H9 (cell line): Measurements from ENCODE around the gene EDRF1. TPM values are rescaled to one million over a fixed set of nuclear protein-coding genes. Genes with fewer than 3 reads are reported as not detected.

Source experiments
- DNase-seq: peaks from one replicate; pipeline ENCODE4 v3.0.0-alpha.2; 2017
- H2AFZ ChIP-seq: one replicate; pipeline ENCODE4 v1.6.1; 2013; ENCODE audit warnings: mild to moderate bottlenecking, low read length, control low read depth, moderate library complexity
- H2AK5ac ChIP-seq: 2 replicates; pipeline ENCODE4 v1.6.1; 2013; ENCODE audit warnings: low read length, control low read depth, mixed read lengths; ENCODE audit not compliant: insufficient read length
- H2BK120ac ChIP-seq: one replicate; pipeline ENCODE4 v1.6.1; 2013; ENCODE audit warnings: low read depth, mild to moderate bottlenecking, low read length, control low read depth, inconsistent platforms; ENCODE audit not compliant: poor library complexity, severe bottlenecking
- H2BK12ac ChIP-seq: 2 replicates; pipeline ENCODE4 v1.6.1; 2013; ENCODE audit warnings: low read length, control low read depth, mixed read lengths, low read depth; ENCODE audit not compliant: insufficient read length
- H2BK15ac ChIP-seq: 2 replicates; pipeline ENCODE4 v1.6.1; 2013; ENCODE audit warnings: low read depth, low read length, control low read depth
- H2BK20ac ChIP-seq: one replicate; pipeline ENCODE4 v1.6.1; 2013; ENCODE audit warnings: low read depth, mild to moderate bottlenecking, low read length, control low read depth, inconsistent platforms; ENCODE audit not compliant: poor library complexity, severe bottlenecking
- H2BK5ac ChIP-seq: 2 replicates; pipeline ENCODE4 v1.6.1; 2013; ENCODE audit warnings: low read length, control low read depth, mixed read lengths; ENCODE audit not compliant: insufficient read length
- H3K14ac ChIP-seq: 2 replicates; pipeline ENCODE4 v1.6.1; 2013; ENCODE audit warnings: low read length, control low read depth; ENCODE audit not compliant: insufficient read depth
- H3K18ac ChIP-seq: 2 replicates; pipeline ENCODE4 v1.6.1; 2013; ENCODE audit warnings: low read depth, mild to moderate bottlenecking, mixed read lengths, low read length, control low read depth; ENCODE audit not compliant: insufficient read length
- H3K23ac ChIP-seq: 2 replicates; pipeline ENCODE4 v1.6.1; 2013; ENCODE audit warnings: low read length, control low read depth, mixed read lengths, low read depth; ENCODE audit not compliant: insufficient read length
- H3K23me2 ChIP-seq: 2 replicates; pipeline ENCODE4 v1.6.1; 2013; ENCODE audit warnings: low read depth, mild to moderate bottlenecking, mixed read lengths, low read length, control low read depth; ENCODE audit not compliant: insufficient read length, poor library complexity, severe bottlenecking
- H3K27ac ChIP-seq: 2 replicates; pipeline ENCODE4 v1.5.1; 2013; ENCODE audit warnings: low read length, control low read depth, mixed read lengths, low read depth; ENCODE audit not compliant: insufficient read length
- H3K27me3 ChIP-seq: 2 replicates; pipeline ENCODE4 v1.6.1; 2013; ENCODE audit warnings: low read length, control low read depth, inconsistent platforms; ENCODE audit not compliant: insufficient read depth
- H3K4ac ChIP-seq: 2 replicates; pipeline ENCODE4 v1.6.1; 2013; ENCODE audit warnings: low read depth, mild to moderate bottlenecking, control low read depth, inconsistent platforms, low read length, moderate library complexity
- H3K4me1 ChIP-seq: 2 replicates; pipeline ENCODE4 v1.6.1; 2013; ENCODE audit warnings: low read length, control low read depth, inconsistent platforms; ENCODE audit not compliant: insufficient read depth
- H3K4me2 ChIP-seq: 2 replicates; pipeline ENCODE4 v1.6.1; 2013; ENCODE audit warnings: low read length, control low read depth, mixed read lengths; ENCODE audit not compliant: insufficient read length, insufficient read depth
- H3K56ac ChIP-seq: 2 replicates; pipeline ENCODE4 v1.6.1; 2013; ENCODE audit warnings: low read depth, mild to moderate bottlenecking, mixed read lengths, low read length, control low read depth; ENCODE audit not compliant: insufficient read length
- H3K79me1 ChIP-seq: 2 replicates; pipeline ENCODE4 v1.6.1; 2013; ENCODE audit warnings: low read depth, mild to moderate bottlenecking, moderate library complexity, low read length, control low read depth, inconsistent platforms; ENCODE audit not compliant: insufficient read depth, poor library complexity, severe bottlenecking
- H3K79me2 ChIP-seq: 2 replicates; pipeline ENCODE4 v1.6.1; 2013; ENCODE audit warnings: low read length, control low read depth, inconsistent platforms; ENCODE audit not compliant: insufficient read depth
- H3K9ac ChIP-seq: 2 replicates; pipeline ENCODE4 v1.6.1; 2013; ENCODE audit warnings: low read length, control low read depth, mixed read lengths; ENCODE audit not compliant: insufficient read length; ENCODE audit errors: extremely low read depth
- H3K9me3 ChIP-seq: one replicate; pipeline ENCODE4 v1.6.1; 2013; ENCODE audit warnings: low read depth, low read length, inconsistent platforms; ENCODE audit not compliant: control insufficient read depth
- H3T11ph ChIP-seq: one replicate; pipeline ENCODE4 v1.6.1; 2013; ENCODE audit warnings: mild to moderate bottlenecking, low read length, control low read depth, inconsistent platforms
- H4K20me1 ChIP-seq: one replicate; pipeline ENCODE4 v1.6.1; 2013; ENCODE audit not compliant: control insufficient read depth, insufficient read length, insufficient read depth
- H4K5ac ChIP-seq: 2 replicates; pipeline ENCODE4 v1.6.1; 2013; ENCODE audit warnings: low read depth, mild to moderate bottlenecking, mixed read lengths, low read length, control low read depth; ENCODE audit not compliant: insufficient read length
- H4K8ac ChIP-seq: replicated peaks from 2 replicates; pipeline ENCODE4 v1.6.1; 2013; ENCODE audit warnings: low read length, control low read depth, mixed read lengths, low read depth; ENCODE audit not compliant: insufficient read length
- H4K91ac ChIP-seq: 2 replicates; pipeline ENCODE4 v1.6.1; 2013; ENCODE audit warnings: low read depth, mild to moderate bottlenecking, moderate library complexity, mixed read lengths, low read length, control low read depth; ENCODE audit not compliant: insufficient read length
- H3K27ac Mint-ChIP-seq, 3 experiments: 2 replicates in 2 of 3; 3 replicates in 1 of 3; pipeline ENCODE4 v1.8.0; 2020 to 2021; ENCODE audit warnings: mixed read lengths in 3 of 3, mild to moderate bottlenecking in 1 of 3, moderate library complexity in 1 of 3
- H3K27me3 Mint-ChIP-seq: 2 replicates; pipeline ENCODE4 v1.8.0; 2021; ENCODE audit warnings: low read depth, mild to moderate bottlenecking, moderate library complexity, mixed read lengths
- H3K36me3 Mint-ChIP-seq, 3 experiments: 2 replicates in 2 of 3; 3 replicates in 1 of 3; pipeline ENCODE4 v1.8.0; 2020 to 2021; ENCODE audit warnings: low read depth in 3 of 3, mixed read lengths in 3 of 3; ENCODE audit not compliant: insufficient read depth in 1 of 3
- H3K4me1 Mint-ChIP-seq, 2 experiments: 2 replicates each; pipeline ENCODE4 v1.8.0; 2020; ENCODE audit warnings: mixed read lengths in 2 of 2
- H3K4me3 Mint-ChIP-seq, 2 experiments: 2 replicates in 1 of 2; 3 replicates in 1 of 2; pipeline ENCODE4 v1.8.0; 2020 to 2021; ENCODE audit warnings: mild to moderate bottlenecking in 2 of 2, mixed read lengths in 2 of 2, moderate library complexity in 1 of 2
- H3K9me3 Mint-ChIP-seq, 2 experiments: 2 replicates in 1 of 2; 3 replicates in 1 of 2; pipeline ENCODE4 v1.8.0; 2020; ENCODE audit warnings: mild to moderate bottlenecking in 2 of 2, mixed read lengths in 2 of 2, moderate library complexity in 1 of 2
- WGBS: extraction: QIAGEN DNeasy Blood & Tissue Kit; methylation state at CpG from one replicate; pipeline ENCODE4 v1.1.7; 2013; ENCODE audit warnings: missing lambda C conversion rate, low lambda C conversion rate, mixed read lengths; ENCODE audit not compliant: insufficient read length; ENCODE audit errors: extremely low coverage; 5-methylcytosine and 5-hydroxymethylcytosine counted together
- total RNA-seq: library from RNA; stranded (reverse); gene quantifications from 2 replicates; pipeline ENCODE4 v1.2.1, GENCODE V29; 2021
- TF ChIP-seq, protein P1 (sequence below): fragments of 200-600 bp; sonication (generic); conservative IDR thresholded peaks from 3 replicates; pipeline ENCODE4 v1.8.0; 2021; ENCODE audit warnings: antibody characterized with exemption, mild to moderate bottlenecking

The EDRF1 gene
- total RNA-seq, 1 experiment from 2014 or later, result 51.0 TPM

DNA sequence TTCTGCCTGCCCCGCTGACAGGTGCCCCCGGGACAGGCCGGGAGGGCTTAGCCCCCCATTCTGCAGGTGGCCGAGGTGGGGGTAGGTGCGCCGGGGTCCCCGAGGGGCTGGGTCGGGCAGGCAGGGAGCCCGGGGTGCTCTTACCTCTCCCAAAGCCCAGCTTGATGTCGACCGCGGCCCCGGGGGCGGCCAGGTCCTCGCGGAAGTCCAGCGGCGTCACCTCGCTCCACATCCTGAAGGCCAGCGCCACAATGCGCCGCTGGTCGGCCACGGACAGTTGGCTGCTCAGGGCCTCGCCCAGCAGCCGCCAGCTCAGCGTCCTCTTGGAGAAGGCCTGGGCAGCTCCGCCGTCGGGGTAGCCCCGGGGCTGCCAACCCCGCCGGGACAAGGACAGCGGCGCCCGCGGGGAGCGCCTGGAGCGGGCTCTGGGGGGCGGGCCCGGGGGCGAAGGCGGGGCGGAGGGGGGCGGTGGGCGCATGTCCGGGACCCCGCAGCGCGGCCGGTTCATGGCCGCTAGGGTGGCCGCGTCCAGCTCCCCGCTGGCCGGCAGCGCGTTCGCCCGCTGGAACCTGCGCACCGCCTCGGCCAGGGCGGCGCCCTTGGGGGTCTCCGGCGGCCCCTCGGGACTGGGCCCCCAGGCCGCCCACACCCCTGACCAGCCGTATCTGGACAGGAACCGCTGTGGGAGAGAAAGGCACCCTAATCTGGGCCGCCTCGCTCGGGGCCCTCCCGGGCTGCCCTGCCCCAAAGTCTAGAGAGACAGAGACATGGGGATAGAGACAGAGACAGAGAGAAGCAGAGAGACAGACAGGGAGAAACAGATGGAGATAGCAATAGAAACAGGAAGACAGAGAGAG, 54.4 kb downstream of the EDRF1 start:
- Mint-ChIP-seq H3K4me3 (no peak overlapping the region), H3K27me3 (peaks cover 4% of the 10 kb centered on the region), H3K27ac (no peak overlapping the region), H3K36me3 (peaks cover 0 to 2% (median 0%) of the 10 kb centered on the region in 3 experiments; a peak in 1 of 7 replicates), H3K9me3 (peaks cover 0 to under 1% of the 10 kb centered on the region in 2 experiments; a peak in 3 of 5 replicates), H3K4me1 (no peaks in the 10 kb centered on the region)
- no peaks in the 10 kb centered on the region for H3K23me2 ChIP-seq
- no peak overlapping the region for H2AFZ ChIP-seq
- no peak overlapping the region for H2BK20ac ChIP-seq
- H2BK120ac ChIP-seq, result no peak overlapping the region
- H4K5ac ChIP-seq, result no peak overlapping the region
- no peaks in the 10 kb centered on the region for H3K79me2 ChIP-seq
- H3K14ac ChIP-seq, result no peak overlapping the region
- no peak overlapping the region for H3K23ac ChIP-seq
- no peaks in the 10 kb centered on the region for H3K4me1 ChIP-seq
- H3K79me1 ChIP-seq, result no peaks in the 10 kb centered on the region
- DNase-seq, result no peak
- H3K9ac ChIP-seq, result no peak overlapping the region
- H3K56ac ChIP-seq, result no peak overlapping the region
- no peak overlapping the region for H4K8ac ChIP-seq
- H4K91ac ChIP-seq, result no peak overlapping the region
- H2BK12ac ChIP-seq, result no peak overlapping the region
- H3K9me3 ChIP-seq, result no peaks in the 10 kb centered on the region
- no peak overlapping the region for H3K18ac ChIP-seq
- H4K20me1 ChIP-seq, result no peaks in the 10 kb centered on the region
- no peaks in the 10 kb centered on the region for H3K27me3 ChIP-seq
- H2AK5ac ChIP-seq, result no peak overlapping the region
- no CpG with 5 or more reads among the region's 75 CpGs for WGBS
- no peak overlapping the region for H2BK5ac ChIP-seq
- no peak overlapping the region for H3T11ph ChIP-seq
- no peak overlapping the region for H2BK15ac ChIP-seq
- no peak overlapping the region for H3K27ac ChIP-seq
- H3K4ac ChIP-seq, result no peak overlapping the region
- TF ChIP-seq, protein P1, sequence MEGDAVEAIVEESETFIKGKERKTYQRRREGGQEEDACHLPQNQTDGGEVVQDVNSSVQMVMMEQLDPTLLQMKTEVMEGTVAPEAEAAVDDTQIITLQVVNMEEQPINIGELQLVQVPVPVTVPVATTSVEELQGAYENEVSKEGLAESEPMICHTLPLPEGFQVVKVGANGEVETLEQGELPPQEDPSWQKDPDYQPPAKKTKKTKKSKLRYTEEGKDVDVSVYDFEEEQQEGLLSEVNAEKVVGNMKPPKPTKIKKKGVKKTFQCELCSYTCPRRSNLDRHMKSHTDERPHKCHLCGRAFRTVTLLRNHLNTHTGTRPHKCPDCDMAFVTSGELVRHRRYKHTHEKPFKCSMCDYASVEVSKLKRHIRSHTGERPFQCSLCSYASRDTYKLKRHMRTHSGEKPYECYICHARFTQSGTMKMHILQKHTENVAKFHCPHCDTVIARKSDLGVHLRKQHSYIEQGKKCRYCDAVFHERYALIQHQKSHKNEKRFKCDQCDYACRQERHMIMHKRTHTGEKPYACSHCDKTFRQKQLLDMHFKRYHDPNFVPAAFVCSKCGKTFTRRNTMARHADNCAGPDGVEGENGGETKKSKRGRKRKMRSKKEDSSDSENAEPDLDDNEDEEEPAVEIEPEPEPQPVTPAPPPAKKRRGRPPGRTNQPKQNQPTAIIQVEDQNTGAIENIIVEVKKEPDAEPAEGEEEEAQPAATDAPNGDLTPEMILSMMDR, result no peak
- no peak overlapping the region for H3K4me2 ChIP-seq
